Measurements from ENCODE around the gene GPR137C. TPM values are rescaled to one million over a fixed set of nuclear protein-coding genes. Genes with fewer than 3 reads are reported as not detected.

The GPR137C gene
- total RNA-seq, 4 donors from 2014 or later: 0.20 to 1.4 (median 1.1) TPM

GRCh38 chr14:52522581-52523345 lies 29.9 kb upstream of the GPR137C start:
- no peak for DNase-seq
- H3K27me3 ChIP-seq: no peaks in the 10 kb centered on the region
- intact Hi-C loops (cut with DNase I): no loop called here
- H3K36me3 ChIP-seq: no peaks in the 10 kb centered on the region
- H3K4me3 ChIP-seq (replicated peaks in 1 of 3): no peak overlapping the region
- no peaks in the 10 kb centered on the region for H3K9me3 ChIP-seq
- TF ChIP-seq CTCF (IDR thresholded peaks at IDR 0.05) (no peak), POLR2A (IDR thresholded peaks at IDR 0.05) (no peak)
- no peaks in the 10 kb centered on the region for H3K4me1 ChIP-seq
- no peak overlapping the region for H3K27ac ChIP-seq

GRCh38 chr14:52527052-52527451 lies 25.6 kb upstream of the GPR137C start:
- Histone ChIP-seq H3K4me1 (no peaks in the 10 kb centered on the region), H3K27me3 (no peaks in the 10 kb centered on the region), H3K27ac (no peak overlapping the region), H3K36me3 (no peaks in the 10 kb centered on the region), H3K4me3 (replicated peaks in 1 of 3) (no peak overlapping the region), H3K9me3 (no peaks in the 10 kb centered on the region)
- intact Hi-C loops (cut with DNase I): no loop called here
- 95 to 97% methylated on average over 4 of the region's 4 CpGs for WGBS, 2 donors
- TF ChIP-seq POLR2A (IDR thresholded peaks at IDR 0.05): no peak
- no peak for DNase-seq

GRCh38 chr14:52531481-52531880 lies 21.2 kb upstream of the GPR137C start:
- Histone ChIP-seq H3K4me1 (no peaks in the 10 kb centered on the region), H3K27ac (no peak overlapping the region), H3K27me3 (no peaks in the 10 kb centered on the region), H3K4me3 (replicated peaks in 1 of 3) (no peak overlapping the region), H3K9me3 (no peaks in the 10 kb centered on the region), H3K36me3 (no peaks in the 10 kb centered on the region)
- no peak for DNase-seq
- TF ChIP-seq CTCF (IDR thresholded peaks at IDR 0.05) (no peak), POLR2A (IDR thresholded peaks at IDR 0.05) (no peak)
- intact Hi-C loops (cut with DNase I): no loop called here

GRCh38 chr14:52536269-52536668 lies 16.4 kb upstream of the GPR137C start:
- 95 to 96% methylated on average over 3 of the region's 3 CpGs for WGBS, 2 donors
- TF ChIP-seq CTCF (IDR thresholded peaks at IDR 0.05) (no peak), POLR2A (IDR thresholded peaks at IDR 0.05) (no peak)
- H3K4me3 ChIP-seq (replicated peaks in 1 of 3): no peak overlapping the region
- H3K27me3 ChIP-seq: no peaks in the 10 kb centered on the region
- no peaks in the 10 kb centered on the region for H3K36me3 ChIP-seq
- H3K9me3 ChIP-seq: no peaks in the 10 kb centered on the region
- H3K4me1 ChIP-seq: no peaks in the 10 kb centered on the region
- H3K27ac ChIP-seq: no peak overlapping the region
- intact Hi-C loops (cut with DNase I): no loop called here
- DNase-seq: no peak

- intact Hi-C loops (cut with DNase I): no loop called here
- Histone ChIP-seq H3K4me1 (no peaks in the 10 kb centered on the region), H3K9me3 (no peaks in the 10 kb centered on the region), H3K27me3 (no peaks in the 10 kb centered on the region), H3K27ac (no peak overlapping the region), H3K4me3 (replicated peaks in 1 of 3) (no peak overlapping the region), H3K36me3 (no peaks in the 10 kb centered on the region)
- DNase-seq: no peak
- WGBS, 2 donors: 76 to 77% methylated on average over 2 of the region's 2 CpGs
- TF ChIP-seq CTCF (IDR thresholded peaks at IDR 0.05): no peak
- no peak for TF ChIP-seq POLR2A (IDR thresholded peaks at IDR 0.05)
These were observed 14.0 kb upstream of the GPR137C start for GRCh38 chr14:52538623-52539022.
